T-cell (primary cell): ENCODE measurements around the gene DUOXA2. TPM values are rescaled to one million over a fixed set of nuclear protein-coding genes. Genes with fewer than 3 reads are reported as not detected.
"Not testable (repeated sequence)": the region's sequence is repeated elsewhere in the genome, so short reads cannot be mapped to it uniquely, and the experiment has no call there.

Experiments
- ATAC-seq, 4 experiments: fragments of 200-7000 bp in 3 of 4; fragments of 150-1000 bp in 1 of 4; cut with Tn5 transposase; replicated peaks in 1 of 4; 1 replicate in 3 of 4; 2 replicates in 1 of 4; pipeline ENCODE4 v1.10.0; 2021; ENCODE audit warnings: moderate library complexity in 3 of 4, mild to moderate bottlenecking in 2 of 4, moderate number of reproducible peaks in 1 of 4
- CTCF ChIA-PET, 2 donors: fragments of 300-600 bp; sonication (Branson Sonifier 250); formaldehyde crosslinking; loops; one replicate each; lab custom pipeline; 2022; ENCODE audit warnings: antibody characterized with exemption in 2 of 2; lab: Charles Lee
- POLR2A ChIA-PET, 2 donors: fragments of 300-600 bp; sonication (Branson Sonifier 250); formaldehyde crosslinking; loops; one replicate each; lab custom pipeline; 2022; ENCODE audit warnings: antibody characterized with exemption in 2 of 2; lab: Charles Lee
- DNase-seq, 35 experiments: peaks; one replicate each; pipeline versions ENCODE4 v3.0.0 to v3.0.0-alpha.2; 2013 to 2023
- H3K27ac ChIP-seq: one replicate; pipeline ENCODE4 v1.5.1; 2013; ENCODE audit warnings: low read length
- H3K27me3 ChIP-seq, 2 experiments: replicated peaks in 1 of 2; 1 replicate in 1 of 2; 2 replicates in 1 of 2; pipeline versions ENCODE4 v1.6.1 to v1.7.0; 2013; ENCODE audit warnings: low read length in 1 of 2, mixed read lengths in 1 of 2; ENCODE audit not compliant: control insufficient read depth in 2 of 2, insufficient read depth in 2 of 2; ENCODE audit errors: extremely low read depth in 1 of 2
- H3K36me3 ChIP-seq, 2 donors: 1 replicate in 1 of 2; 2 replicates in 1 of 2; pipeline versions ENCODE4 v1.6.1 to v1.7.0; 2013; ENCODE audit warnings: low read length in 1 of 2; ENCODE audit not compliant: control insufficient read depth in 2 of 2, insufficient read depth in 1 of 2; ENCODE audit errors: extremely low read depth in 1 of 2
- H3K4me1 ChIP-seq, 2 experiments: 1 replicate in 1 of 2; 2 replicates in 1 of 2; pipeline versions ENCODE4 v1.6.1 to v1.7.0; 2013; ENCODE audit warnings: low read length in 2 of 2, mixed read lengths in 1 of 2; ENCODE audit not compliant: insufficient read depth in 2 of 2, control insufficient read depth in 1 of 2; ENCODE audit errors: extremely low read depth in 1 of 2
- H3K4me3 ChIP-seq, 2 donors: 1 replicate in 1 of 2; 2 replicates in 1 of 2; pipeline versions ENCODE4 v1.5.1 to v1.7.0; 2013; ENCODE audit warnings: mild to moderate bottlenecking in 2 of 2, low read length in 1 of 2, moderate library complexity in 1 of 2; ENCODE audit not compliant: control insufficient read depth in 1 of 2; ENCODE audit errors: extremely low read depth in 1 of 2
- H3K9me3 ChIP-seq: 2 replicates; pipeline ENCODE4 v1.7.0; 2013
- H3K27ac Mint-ChIP-seq, 2 donors: one replicate each; pipeline ENCODE4 v1.8.0; 2020 to 2021; ENCODE audit warnings: mild to moderate bottlenecking in 2 of 2, mixed read lengths in 2 of 2
- H3K27me3 Mint-ChIP-seq, 2 donors: one replicate each; pipeline ENCODE4 v1.8.0; 2021 to 2022; ENCODE audit warnings: mixed read lengths in 2 of 2
- H3K36me3 Mint-ChIP-seq: one replicate; pipeline ENCODE4 v1.8.0; 2021; ENCODE audit warnings: mixed read lengths
- H3K4me1 Mint-ChIP-seq, 3 donors: one replicate each; pipeline ENCODE4 v1.8.0; 2020 to 2022; ENCODE audit warnings: mixed read lengths in 3 of 3, mild to moderate bottlenecking in 1 of 3
- H3K4me3 Mint-ChIP-seq, 3 donors: one replicate each; pipeline ENCODE4 v1.8.0; 2020 to 2022; ENCODE audit warnings: mild to moderate bottlenecking in 3 of 3, mixed read lengths in 3 of 3, moderate library complexity in 3 of 3
- H3K9me3 Mint-ChIP-seq, 3 donors: one replicate each; pipeline ENCODE4 v1.8.0; 2020 to 2022; ENCODE audit warnings: mixed read lengths in 3 of 3
- WGBS: methylation state at CpG from one replicate; pipeline ENCODE4 v1.1.5; 2013; ENCODE audit warnings: missing lambda C conversion rate; ENCODE audit not compliant: insufficient coverage; 5-methylcytosine and 5-hydroxymethylcytosine counted together
- total RNA-seq, 35 experiments: library from RNA in 6 of 35; stranded (reverse) in 6 of 35; fragments of 120-200 nt in 1 of 35; gene quantifications; one replicate each; pipeline versions ENCODE4 v1.2.1 to v1.2.4 and lab custom pipeline; 2013 to 2026

Gene DUOXA2
- total RNA-seq, 5 donors from 2014 or later (not counting 1 experiment from before 2014, with no cell fraction given), result not detected

- ATAC-seq (no peak), DNase-seq (no peak)
- Mint-ChIP-seq H3K27me3 (peaks cover 48 to 68% of the 10 kb centered on the region in 2 donors), H3K4me3 (no peak overlapping the region), H3K27ac (no peak overlapping the region), H3K36me3 (no peaks in the 10 kb centered on the region), H3K4me1 (peaks cover 17 to 28% (median 19%) of the 10 kb centered on the region in 3 donors), H3K9me3 (no peaks in the 10 kb centered on the region)
- H3K27ac ChIP-seq, result no peak overlapping the region
- POLR2A ChIA-PET, result interaction anchor here in 1 of 2 donors (0.6 kb wide), 1 partner anchor 26 kb away, joined by 4 read pairs; no protein-coding TSS in a partner anchor
- CTCF ChIA-PET, result no interaction called here
- H3K4me3 ChIP-seq, result no peak overlapping the region
- H3K27me3 ChIP-seq, result peaks cover 14 to 75% of the 10 kb centered on the region in 2 experiments
- H3K4me1 ChIP-seq, result peaks cover 0 to 31% of the 10 kb centered on the region in 2 experiments
- H3K9me3 ChIP-seq, result no peaks in the 10 kb centered on the region
- H3K36me3 ChIP-seq, result no peaks in the 10 kb centered on the region
- no CpG with 5 or more reads among the region's 3 CpGs for WGBS
Measured at GRCh38 chr15:45132844-45133560, 18.9 kb downstream of the DUOXA2 start.

- ChIA-PET POLR2A (no interaction called here), CTCF (no interaction called here)
- DNase-seq (no peak), ATAC-seq (no peak)
- Histone ChIP-seq H3K36me3 (no peaks in the 10 kb centered on the region), H3K4me3 (no peak overlapping the region), H3K4me1 (peaks cover 0 to 31% of the 10 kb centered on the region in 2 experiments), H3K27ac (no peak overlapping the region), H3K27me3 (peaks cover 10 to 76% of the 10 kb centered on the region in 2 experiments), H3K9me3 (no peaks in the 10 kb centered on the region)
- Mint-ChIP-seq H3K36me3 (no peaks in the 10 kb centered on the region), H3K27me3 (peaks cover 43 to 65% of the 10 kb centered on the region in 2 donors), H3K4me1 (peaks cover 17 to 26% (median 19%) of the 10 kb centered on the region in 3 donors), H3K4me3 (no peak overlapping the region), H3K9me3 (no peaks in the 10 kb centered on the region), H3K27ac (peak overlapping the region in 1 of 2 donors; percentile 43)
- 70% methylated on average over 3 of the region's 5 CpGs for WGBS
Measured at GRCh38 chr15:45133561-45133920, 19.4 kb downstream of the DUOXA2 start.

- ChIA-PET POLR2A (no interaction called here), CTCF (no interaction called here)
- Mint-ChIP-seq H3K36me3 (no peaks in the 10 kb centered on the region), H3K9me3 (no peaks in the 10 kb centered on the region), H3K27ac (no peak overlapping the region), H3K27me3 (peaks cover 38 to 60% of the 10 kb centered on the region in 2 donors), H3K4me1 (peaks cover 15 to 22% (median 17%) of the 10 kb centered on the region in 3 donors), H3K4me3 (peak overlapping the region in 1 of 3 donors; percentile 73)
- Histone ChIP-seq H3K27ac (no peak overlapping the region), H3K9me3 (no peaks in the 10 kb centered on the region), H3K4me1 (peaks cover 0 to 28% of the 10 kb centered on the region in 2 experiments), H3K27me3 (peaks cover 9 to 71% of the 10 kb centered on the region in 2 experiments), H3K36me3 (no peaks in the 10 kb centered on the region), H3K4me3 (no peak overlapping the region)
- ATAC-seq (no peak), DNase-seq (no peak)
- WGBS, result 95% methylated on average over 3 of the region's 7 CpGs
Measured at GRCh38 chr15:45134046-45134445, 19.9 kb downstream of the DUOXA2 start.

- Histone ChIP-seq H3K27ac (no peak overlapping the region), H3K27me3 (peaks cover 9 to 62% of the 10 kb centered on the region in 2 experiments), H3K9me3 (no peaks in the 10 kb centered on the region), H3K36me3 (no peaks in the 10 kb centered on the region), H3K4me3 (peak overlapping the region in 1 of 2 donors; percentile 27), H3K4me1 (peaks cover 0 to 20% of the 10 kb centered on the region in 2 experiments)
- Mint-ChIP-seq H3K27me3 (peaks cover 37 to 58% of the 10 kb centered on the region in 2 donors), H3K4me1 (peaks cover 14 to 22% (median 17%) of the 10 kb centered on the region in 3 donors), H3K27ac (no peak overlapping the region), H3K4me3 (peak overlapping the region; percentile 47 to 73 (median 64)), H3K9me3 (no peaks in the 10 kb centered on the region), H3K36me3 (no peaks in the 10 kb centered on the region)
- ChIA-PET POLR2A (no interaction called here), CTCF (no interaction called here)
- ATAC-seq, result peak; percentile 55 to 82 (median 66)
- 10% methylated on average over 45 of the region's 57 CpGs for WGBS
- peak in 4 of 35 experiments; percentile 22 to 46 (median 30) for DNase-seq
Measured at GRCh38 chr15:45134682-45135604, 20.8 kb downstream of the DUOXA2 start.

- Histone ChIP-seq H3K27me3 (peaks cover 9 to 54% of the 10 kb centered on the region in 2 experiments), H3K4me1 (peaks cover 0 to 17% of the 10 kb centered on the region in 2 experiments)
- H3K9me3 Mint-ChIP-seq, H3K4me3 ChIP-seq, H3K36me3 Mint-ChIP-seq, H3K27ac Mint-ChIP-seq, H3K9me3 ChIP-seq, POLR2A ChIA-PET, H3K36me3 ChIP-seq, H3K27ac ChIP-seq, DNase-seq: not testable (repeated sequence)
- peak overlapping the region; percentile 13 to 73 (median 60) for H3K4me3 Mint-ChIP-seq
- 0% methylated on average over 2 of the region's 37 CpGs for WGBS
- H3K4me1 Mint-ChIP-seq, result peaks cover 11 to 17% (median 17%) of the 10 kb centered on the region in 3 donors
- CTCF ChIA-PET, result interaction anchor here in 1 of 2 donors (0.6 kb wide), 1 partner anchor 64 kb away, joined by 3 read pairs; no protein-coding TSS in a partner anchor
- peaks cover 37 to 51% of the 10 kb centered on the region in 2 donors for H3K27me3 Mint-ChIP-seq
- ATAC-seq, result peak in 3 of 4 experiments; percentile 21 to 27 (median 22)
Measured at GRCh38 chr15:45135705-45136377, 21.7 kb downstream of the DUOXA2 start.
